Measurements from ENCODE around the gene SYT14.

GRCh38 chr1:210072896-210073504, 135.0 kb downstream of the SYT14 start:
- TF ChIP-seq CTCF (IDR thresholded peaks at IDR 0.05) (no peak), ZFX (IDR thresholded peaks at IDR 0.05; ENCODE audit: borderline replicate concordance) (no peak)
